ENCODE data around the gene RABL3.

DNA sequence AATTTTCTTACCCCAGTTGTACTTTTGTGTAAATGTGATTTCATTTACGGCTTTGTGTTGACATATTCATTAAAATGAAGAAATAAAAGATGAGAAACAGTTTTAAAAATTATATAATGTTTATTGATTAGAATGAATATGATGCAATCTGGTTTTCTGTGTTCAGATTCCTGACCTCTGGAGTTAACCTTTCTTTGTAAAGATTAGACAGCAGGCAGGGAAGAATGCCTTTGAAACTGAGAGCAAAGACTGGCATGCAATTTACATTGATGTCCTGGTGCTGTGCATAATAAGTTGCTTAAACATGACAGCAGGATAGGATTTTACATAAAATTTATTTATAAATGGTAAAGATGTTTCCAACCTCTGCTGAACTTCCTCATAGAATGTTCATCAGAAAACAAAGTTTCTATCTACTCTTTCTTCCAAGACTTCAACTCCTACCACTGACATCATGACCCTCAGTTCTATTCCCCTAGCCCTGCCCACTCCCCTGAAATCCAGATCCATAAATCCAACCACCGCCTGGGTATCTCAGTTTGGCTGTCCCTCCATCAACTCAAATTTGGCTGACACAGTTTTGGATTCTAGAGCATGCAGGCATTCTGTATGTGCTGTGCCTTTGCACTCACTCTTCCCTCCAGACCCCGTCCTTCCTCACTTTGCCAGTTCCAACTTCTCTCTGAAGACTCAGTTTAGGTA lies 62.0 kb downstream of the RABL3 start:
- TF ChIP-seq CTCF (IDR thresholded peaks at IDR 0.05; ENCODE audit: borderline replicate concordance, extremely low read depth, low read length, poor library complexity, severe bottlenecking): no peak
- no peak for TF ChIP-seq EZH2 (IDR thresholded peaks at IDR 0.05; ENCODE audit: borderline replicate concordance, low read depth, low read length, severe bottlenecking)

All from DND-41 (cell line).